Sigmoid colon (tissue), 4 donors: Measurements from ENCODE around the gene PLEKHD1.

Experiments
- POLR2A ChIP-seq, 2 donors: fragments of 450-650 bp; IDR thresholded peaks; one replicate each; pipeline ENCODE4 v1.6.1; 2016; ENCODE audit warnings: antibody characterized with exemption in 2 of 2, mild to moderate bottlenecking in 2 of 2, moderate library complexity in 2 of 2
- POLR2AphosphoS5 ChIP-seq, 4 donors: sonication (generic); formaldehyde crosslinking; IDR thresholded peaks; one replicate each; pipeline ENCODE4 v1.6.1; 2017; ENCODE audit warnings: antibody characterized with exemption in 4 of 4
- TF ChIP-seq, protein P1 (sequence below), 4 experiments: fragments of 450-650 bp in 3 of 4; fragments of 200-600 bp in 1 of 4; IDR thresholded peaks; one replicate each; pipeline ENCODE4 v1.5.1; 2016 to 2019; ENCODE audit warnings: antibody characterized with exemption in 4 of 4, mild to moderate bottlenecking in 3 of 4, moderate library complexity in 2 of 4

- TF ChIP-seq, protein P1, sequence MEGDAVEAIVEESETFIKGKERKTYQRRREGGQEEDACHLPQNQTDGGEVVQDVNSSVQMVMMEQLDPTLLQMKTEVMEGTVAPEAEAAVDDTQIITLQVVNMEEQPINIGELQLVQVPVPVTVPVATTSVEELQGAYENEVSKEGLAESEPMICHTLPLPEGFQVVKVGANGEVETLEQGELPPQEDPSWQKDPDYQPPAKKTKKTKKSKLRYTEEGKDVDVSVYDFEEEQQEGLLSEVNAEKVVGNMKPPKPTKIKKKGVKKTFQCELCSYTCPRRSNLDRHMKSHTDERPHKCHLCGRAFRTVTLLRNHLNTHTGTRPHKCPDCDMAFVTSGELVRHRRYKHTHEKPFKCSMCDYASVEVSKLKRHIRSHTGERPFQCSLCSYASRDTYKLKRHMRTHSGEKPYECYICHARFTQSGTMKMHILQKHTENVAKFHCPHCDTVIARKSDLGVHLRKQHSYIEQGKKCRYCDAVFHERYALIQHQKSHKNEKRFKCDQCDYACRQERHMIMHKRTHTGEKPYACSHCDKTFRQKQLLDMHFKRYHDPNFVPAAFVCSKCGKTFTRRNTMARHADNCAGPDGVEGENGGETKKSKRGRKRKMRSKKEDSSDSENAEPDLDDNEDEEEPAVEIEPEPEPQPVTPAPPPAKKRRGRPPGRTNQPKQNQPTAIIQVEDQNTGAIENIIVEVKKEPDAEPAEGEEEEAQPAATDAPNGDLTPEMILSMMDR (IDR thresholded peaks at IDR 0.05): no peak
- TF ChIP-seq POLR2A (IDR thresholded peaks at IDR 0.05) (no peak), POLR2AphosphoS5 (IDR thresholded peaks at IDR 0.05) (no peak)
Observed at GRCh38 chr14:69542311-69542710, 57.8 kb downstream of the PLEKHD1 start.
